Type B pancreatic cell (in vitro differentiated cells): Measurements from ENCODE around the gene PAAF1. TPM values are rescaled to one million over a fixed set of nuclear protein-coding genes. Genes with fewer than 3 reads are reported as not detected.
A peak's percentile ranks its signal among the peaks of the same experiment; 100 is the strongest.

Experiments used
- DNase-seq: peaks from one replicate; pipeline ENCODE4 v3.0.0; 2021; ENCODE audit warnings: mixed read lengths; ENCODE audit not compliant: unreplicated experiment; ENCODE audit errors: extremely low spot score
- H3K27ac Mint-ChIP-seq: 2 replicates; pipeline ENCODE4 v1.8.0; 2021; ENCODE audit warnings: mild to moderate bottlenecking, mixed read lengths
- H3K27me3 Mint-ChIP-seq: 2 replicates; pipeline ENCODE4 v1.8.0; 2021; ENCODE audit warnings: mixed read lengths
- H3K36me3 Mint-ChIP-seq: 2 replicates; pipeline ENCODE4 v1.8.0; 2021; ENCODE audit warnings: mixed read lengths
- H3K4me1 Mint-ChIP-seq: one replicate; pipeline ENCODE4 v1.8.0; 2021; ENCODE audit warnings: mixed read lengths; ENCODE audit not compliant: unreplicated experiment
- H3K4me3 Mint-ChIP-seq: 2 replicates; pipeline ENCODE4 v1.8.0; 2021; ENCODE audit warnings: mild to moderate bottlenecking, mixed read lengths
- H3K9me3 Mint-ChIP-seq: 2 replicates; pipeline ENCODE4 v1.8.0; 2021; ENCODE audit warnings: mixed read lengths
- CTCF ChIP-seq: fragments of 200-600 bp; sonication (generic); conservative IDR thresholded peaks from 2 replicates; pipeline ENCODE4 v1.5.0; 2021; ENCODE audit warnings: antibody characterized with exemption, mild to moderate bottlenecking
- total RNA-seq: library from RNA; stranded (reverse); gene quantifications from 2 replicates; pipeline ENCODE4 v1.2.1, GENCODE V29; 2021; ENCODE audit warnings: low replicate concordance

PAAF1 gene
- total RNA-seq, 1 donor from 2014 or later = 30.7 TPM

DNA sequence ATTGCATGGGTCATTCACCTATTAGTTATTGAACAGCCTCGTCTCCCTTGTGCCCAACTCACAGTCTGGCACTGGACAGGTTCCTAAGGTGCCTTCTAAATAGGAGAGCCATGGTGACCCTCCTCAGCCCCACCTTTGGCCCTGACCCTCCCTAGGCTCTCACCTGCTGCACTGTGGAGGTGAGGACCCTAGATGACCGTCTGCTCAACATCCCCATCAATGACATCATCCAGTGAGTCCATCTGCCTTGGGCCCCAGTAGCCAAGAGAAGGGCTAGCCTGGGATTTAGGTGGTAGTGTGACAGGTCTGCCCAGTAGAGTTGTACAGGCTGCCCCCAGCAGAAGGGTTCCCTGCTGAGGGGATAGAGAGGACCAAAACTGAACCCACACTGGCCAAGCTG is 92.3 kb downstream of the PAAF1 start:
- no peak for DNase-seq

DNA sequence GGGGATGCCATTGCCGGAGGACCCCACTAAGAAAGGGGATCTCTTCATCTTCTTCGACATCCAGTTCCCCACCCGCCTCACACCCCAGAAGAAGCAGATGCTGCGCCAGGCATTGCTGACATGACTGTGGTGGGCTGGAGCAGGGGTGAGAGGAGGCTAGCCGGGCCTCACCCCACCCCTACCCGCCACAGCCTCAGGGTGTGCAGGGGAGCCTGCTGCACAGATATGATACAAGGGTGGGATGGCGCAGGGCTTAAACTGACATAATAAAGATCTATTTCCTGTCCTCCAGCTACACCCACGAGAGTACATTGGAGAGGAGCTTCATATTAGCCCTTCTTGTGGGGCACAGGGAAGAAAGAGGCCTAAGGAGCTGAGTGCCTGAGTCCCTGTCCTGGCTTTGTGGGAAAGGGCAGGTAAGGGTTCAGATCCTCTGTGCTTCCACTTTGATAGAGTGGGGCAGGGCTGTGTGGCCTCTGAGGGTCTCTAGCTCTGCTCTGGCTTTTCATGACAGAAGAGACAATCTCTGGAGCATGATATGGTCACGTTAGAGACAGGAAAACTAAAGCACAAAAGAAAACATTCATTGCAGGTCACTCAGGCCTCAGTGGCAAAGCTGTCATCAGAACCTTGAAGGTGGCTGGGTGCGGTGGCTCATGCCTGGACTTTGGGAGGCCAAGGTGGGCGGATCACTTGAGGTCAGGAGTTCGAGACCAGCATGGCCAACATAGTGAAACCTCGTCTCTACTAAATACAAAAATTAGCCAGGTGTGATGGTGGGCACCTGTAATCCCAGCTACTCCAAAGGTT is 93.4 kb downstream of the PAAF1 start:
- no peaks in the 10 kb centered on the region for H3K27me3 Mint-ChIP-seq
- peaks cover under 1% of the 10 kb centered on the region for H3K36me3 Mint-ChIP-seq
- no peaks in the 10 kb centered on the region for H3K9me3 Mint-ChIP-seq
- H3K4me3 Mint-ChIP-seq = no peak overlapping the region
- no peak for TF ChIP-seq CTCF
- H3K4me1 Mint-ChIP-seq = peaks cover 6% of the 10 kb centered on the region
- H3K27ac Mint-ChIP-seq = peak overlapping the region; percentile 73
- no peak for DNase-seq

More for the DNA sequence above, 92.3 kb downstream of the PAAF1 start:
- H3K27me3 Mint-ChIP-seq = no peaks in the 10 kb centered on the region
- TF ChIP-seq CTCF = no peak
- H3K27ac Mint-ChIP-seq = no peak overlapping the region
- H3K4me3 Mint-ChIP-seq = no peak overlapping the region
- H3K4me1 Mint-ChIP-seq = no peaks in the 10 kb centered on the region
- no peaks in the 10 kb centered on the region for H3K36me3 Mint-ChIP-seq
- no peaks in the 10 kb centered on the region for H3K9me3 Mint-ChIP-seq

- no peaks in the 10 kb centered on the region for H3K9me3 Mint-ChIP-seq
- H3K4me1 Mint-ChIP-seq = peaks cover 9% of the 10 kb centered on the region
- no peak overlapping the region for H3K4me3 Mint-ChIP-seq
- no peak for DNase-seq
- H3K27ac Mint-ChIP-seq = peak overlapping the region; percentile 13
- H3K27me3 Mint-ChIP-seq = no peaks in the 10 kb centered on the region
- H3K36me3 Mint-ChIP-seq = peaks cover 4% of the 10 kb centered on the region
- no peak for TF ChIP-seq CTCF
These were observed 94.4 kb downstream of the PAAF1 start for GRCh38 chr11:73971175-73971719.

DNA sequence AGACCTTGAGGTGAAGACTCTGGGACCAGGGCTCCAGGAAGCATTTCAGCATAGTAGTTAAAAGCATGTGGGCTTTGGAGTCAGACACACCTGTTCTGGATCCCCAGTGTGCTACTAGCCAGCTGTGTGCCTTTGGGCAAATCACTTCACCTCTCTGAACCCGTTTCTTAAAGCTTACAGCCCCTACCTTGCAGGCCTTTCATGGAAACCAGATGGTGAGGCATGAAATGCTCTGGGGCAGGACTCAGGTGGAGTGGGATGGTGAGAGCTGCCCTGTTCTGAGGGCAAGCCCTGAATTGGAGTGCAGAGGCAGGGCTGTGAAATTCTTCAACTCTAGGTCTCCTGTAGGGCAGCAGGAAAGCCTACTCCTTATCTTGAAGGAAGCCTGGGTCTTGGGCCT is 95.4 kb downstream of the PAAF1 start:
- TF ChIP-seq CTCF = no peak
- Mint-ChIP-seq H3K9me3 (no peaks in the 10 kb centered on the region), H3K4me3 (no peak overlapping the region)

DNA sequence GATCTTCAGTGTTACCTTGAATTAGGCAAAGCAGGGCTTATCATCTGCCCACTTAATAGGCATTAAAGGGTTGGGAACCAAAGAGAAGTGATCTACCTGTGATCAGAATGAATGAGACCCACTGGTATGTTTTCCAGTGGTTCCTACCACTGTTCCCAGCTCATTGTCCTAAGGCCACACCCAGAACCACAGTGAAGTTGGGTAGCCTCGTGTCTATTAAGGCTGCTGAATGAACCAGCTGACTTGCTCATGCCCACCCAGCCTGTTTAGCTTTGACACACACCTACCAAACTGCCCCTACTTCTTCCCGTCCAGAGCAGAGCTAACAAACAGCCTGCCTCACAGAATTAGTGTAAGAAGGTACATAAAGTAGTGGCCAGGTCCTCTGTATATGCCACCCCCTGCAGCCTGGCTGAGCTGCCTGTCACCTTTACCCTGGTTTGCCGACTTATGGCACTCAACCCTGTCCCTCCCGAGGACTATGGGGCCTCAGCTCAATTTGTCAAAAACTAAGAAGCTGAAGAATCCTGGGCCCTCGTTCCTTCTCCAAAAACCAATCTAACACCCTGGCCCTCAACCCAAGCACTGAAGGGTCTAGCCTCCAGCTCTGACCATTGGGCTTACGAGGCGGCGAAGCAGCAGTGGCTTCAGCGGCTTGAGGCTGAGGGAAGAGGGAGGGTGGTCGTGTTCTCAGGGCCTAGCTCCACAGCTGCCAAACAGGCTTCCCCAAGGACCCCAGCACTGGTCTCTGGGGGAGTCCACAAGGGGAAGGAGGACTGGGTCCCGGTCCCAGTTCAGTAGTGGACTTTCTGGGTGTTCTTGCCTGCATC is 96.0 kb downstream of the PAAF1 start:
- Mint-ChIP-seq H3K4me1 (peaks cover 9% of the 10 kb centered on the region), H3K36me3 (peaks cover 4% of the 10 kb centered on the region), H3K9me3 (no peaks in the 10 kb centered on the region), H3K27me3 (no peaks in the 10 kb centered on the region), H3K4me3 (no peak overlapping the region), H3K27ac (peak overlapping the region; percentile 50)
- no peak for TF ChIP-seq CTCF
- DNase-seq = no peak

More for the DNA sequence above, 95.4 kb downstream of the PAAF1 start:
- no peak for DNase-seq
- Mint-ChIP-seq H3K36me3 (peaks cover 4% of the 10 kb centered on the region), H3K4me1 (peaks cover 9% of the 10 kb centered on the region), H3K27ac (peak overlapping the region; percentile 50), H3K27me3 (no peaks in the 10 kb centered on the region)
